ENCODE results near the gene TTLL10. TPM values are rescaled to one million over a fixed set of nuclear protein-coding genes. Genes with fewer than 3 reads are reported as not detected.

Gene TTLL10
- total RNA-seq, 1 donor from 2014 or later = 5.5 TPM

DNA sequence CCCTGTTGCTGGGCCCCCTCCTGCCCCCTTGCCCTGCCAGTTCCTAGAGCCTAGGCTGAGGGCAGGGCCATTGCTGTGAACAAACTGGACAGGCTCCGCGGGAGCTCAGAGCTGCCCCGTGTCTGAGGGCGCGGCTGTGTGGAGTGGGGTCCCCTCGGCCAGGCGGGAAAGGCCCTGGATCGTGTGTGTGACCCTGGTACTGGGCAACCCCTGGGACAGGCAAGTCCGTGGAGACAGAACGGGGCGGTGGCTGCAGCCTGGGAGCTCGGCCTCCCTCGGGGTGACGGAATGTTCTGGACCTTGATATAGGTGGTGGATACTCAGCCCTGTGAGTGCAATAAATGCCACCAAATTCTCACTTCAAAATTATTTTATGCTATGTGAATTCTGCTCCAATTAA is 30.0 kb upstream of the TTLL10 start:
- Mint-ChIP-seq H3K4me3 (ENCODE audit: low read depth) (no peak overlapping the region), H3K36me3 (ENCODE audit: insufficient read depth) (no peaks in the 10 kb centered on the region), H3K9me3 (ENCODE audit: low read depth) (no peaks in the 10 kb centered on the region), H3K27ac (no peak overlapping the region), H3K27me3 (peaks cover 6% of the 10 kb centered on the region), H3K4me1 (ENCODE audit: low read depth) (no peaks in the 10 kb centered on the region)
- TF ChIP-seq CTCF (IDR thresholded peaks at IDR 0.05; ENCODE audit: unreplicated experiment) = no peak
- DNase-seq (ENCODE audit: low spot score, unreplicated experiment) = no peak

GRCh38 chr1:1144122-1144842 is 29.4 kb upstream of the TTLL10 start:
- H3K4me3 Mint-ChIP-seq (ENCODE audit: low read depth) = no peak overlapping the region
- peaks cover 6% of the 10 kb centered on the region for H3K27me3 Mint-ChIP-seq
- no peak for TF ChIP-seq CTCF (IDR thresholded peaks at IDR 0.05; ENCODE audit: unreplicated experiment)
- H3K36me3 Mint-ChIP-seq (ENCODE audit: insufficient read depth) = no peaks in the 10 kb centered on the region
- H3K4me1 Mint-ChIP-seq (ENCODE audit: low read depth) = no peaks in the 10 kb centered on the region
- H3K9me3 Mint-ChIP-seq (ENCODE audit: low read depth) = no peaks in the 10 kb centered on the region
- no peak overlapping the region for H3K27ac Mint-ChIP-seq
- no peak for DNase-seq (ENCODE audit: low spot score, unreplicated experiment)

DNA sequence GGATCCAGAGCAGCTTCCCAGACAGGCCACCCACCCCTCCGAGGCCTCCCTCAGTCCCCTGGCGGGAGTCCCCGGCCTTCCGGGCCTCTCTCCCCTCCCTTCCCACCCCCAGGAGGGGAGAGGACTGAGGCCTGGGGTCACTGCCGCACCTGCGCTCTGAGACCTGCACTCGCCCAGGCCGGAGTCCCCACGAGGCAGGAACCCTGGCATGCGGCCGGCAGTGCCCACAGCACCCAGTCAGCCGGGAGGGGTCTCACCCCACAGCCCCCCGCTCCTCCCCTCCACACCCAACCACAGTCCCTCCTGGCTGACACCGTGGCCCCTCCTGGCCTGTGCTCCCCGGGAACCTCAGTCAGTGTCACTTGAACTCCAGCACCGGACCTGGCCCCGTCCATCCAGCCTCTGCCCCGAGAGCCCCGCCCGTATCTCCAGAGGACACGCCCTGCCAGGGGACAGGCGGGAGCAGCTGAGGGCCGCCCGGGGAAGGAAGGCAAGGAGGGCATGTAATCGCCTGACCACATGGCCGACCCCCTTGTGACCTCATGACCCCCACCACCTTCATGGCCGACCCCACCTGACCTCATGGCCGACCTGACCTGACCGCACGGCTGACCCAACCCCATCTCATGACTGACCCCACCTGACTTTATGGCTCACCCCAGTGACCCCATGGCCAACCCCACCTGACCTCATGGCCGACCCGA is 28.7 kb upstream of the TTLL10 start:
- Mint-ChIP-seq H3K4me3 (ENCODE audit: low read depth) (no peak overlapping the region), H3K36me3 (ENCODE audit: insufficient read depth) (no peaks in the 10 kb centered on the region), H3K27ac (no peak overlapping the region), H3K9me3 (ENCODE audit: low read depth) (no peaks in the 10 kb centered on the region), H3K4me1 (ENCODE audit: low read depth) (no peaks in the 10 kb centered on the region), H3K27me3 (peaks cover 6% of the 10 kb centered on the region)
- DNase-seq (ENCODE audit: low spot score, unreplicated experiment) = no peak
- TF ChIP-seq CTCF (IDR thresholded peaks at IDR 0.05; ENCODE audit: unreplicated experiment) = no peak

DNA sequence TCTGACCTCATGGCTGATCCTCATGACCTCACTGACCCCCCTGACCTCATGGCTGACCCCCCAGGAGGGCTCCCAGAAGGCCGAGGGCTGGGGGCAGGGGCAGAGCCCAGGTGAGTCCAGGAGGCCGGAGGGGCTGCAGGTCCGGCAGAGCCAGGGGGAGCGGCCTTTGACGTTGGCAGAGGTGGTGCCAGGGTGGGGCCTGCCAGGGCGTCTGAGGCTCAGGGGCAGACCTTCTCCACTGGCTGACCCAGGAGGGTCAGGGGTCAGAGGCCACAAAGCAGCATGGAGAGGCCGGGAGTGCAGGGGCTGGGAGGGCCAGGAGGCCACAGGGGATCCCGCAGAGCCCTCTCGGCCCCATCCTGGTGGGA is 28.1 kb upstream of the TTLL10 start:
- no peaks in the 10 kb centered on the region for H3K9me3 Mint-ChIP-seq (ENCODE audit: low read depth)
- no peak overlapping the region for H3K27ac Mint-ChIP-seq
- no peaks in the 10 kb centered on the region for H3K36me3 Mint-ChIP-seq (ENCODE audit: insufficient read depth)
- no peaks in the 10 kb centered on the region for H3K4me1 Mint-ChIP-seq (ENCODE audit: low read depth)
- DNase-seq (ENCODE audit: low spot score, unreplicated experiment) = no peak
- no peak for TF ChIP-seq CTCF (IDR thresholded peaks at IDR 0.05; ENCODE audit: unreplicated experiment)
- no peak overlapping the region for H3K4me3 Mint-ChIP-seq (ENCODE audit: low read depth)
- H3K27me3 Mint-ChIP-seq = peaks cover 6% of the 10 kb centered on the region

DNA sequence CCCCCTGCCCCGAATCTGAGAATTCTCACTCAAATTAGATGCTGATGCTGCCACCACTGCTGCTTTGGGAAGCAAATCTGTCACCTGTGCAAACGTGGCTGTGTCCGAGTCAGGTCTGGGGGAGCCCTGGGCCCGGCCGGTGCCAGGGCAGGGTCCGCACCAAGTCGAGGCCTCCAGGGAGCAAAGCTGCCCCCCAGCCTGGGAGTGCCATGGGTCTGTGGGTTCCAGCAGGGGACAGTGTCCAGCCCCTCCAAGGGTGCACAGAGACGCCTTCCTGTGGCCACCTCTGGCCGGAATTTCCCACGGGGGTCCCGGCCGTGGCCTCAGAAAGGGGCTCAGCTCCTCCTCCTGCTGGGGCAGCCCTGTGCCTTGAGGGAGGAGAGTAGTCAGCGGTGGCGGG is 27.7 kb upstream of the TTLL10 start:
- DNase-seq (ENCODE audit: low spot score, unreplicated experiment) = no peak
- Mint-ChIP-seq H3K36me3 (ENCODE audit: insufficient read depth) (no peaks in the 10 kb centered on the region), H3K9me3 (ENCODE audit: low read depth) (no peaks in the 10 kb centered on the region), H3K27ac (no peak overlapping the region), H3K27me3 (peaks cover 6% of the 10 kb centered on the region), H3K4me1 (ENCODE audit: low read depth) (no peaks in the 10 kb centered on the region), H3K4me3 (ENCODE audit: low read depth) (no peak overlapping the region)
- TF ChIP-seq CTCF (IDR thresholded peaks at IDR 0.05; ENCODE audit: unreplicated experiment) = no peak

Measured in progenitor cell of endocrine pancreas (in vitro differentiated cells).